Suppressor macrophage treated with lipopolysaccharide for 4 hours (primary cell): ENCODE results near the gene SRD5A3.

Experiments used
- DNase-seq: peaks from one replicate; pipeline ENCODE4 v3.0.0-alpha.2; 2020

Gene SRD5A3

GRCh38 chr4:55410431-55410830, 64.4 kb downstream of the SRD5A3 start:
- no peak for DNase-seq

GRCh38 chr4:55411621-55412020, 65.6 kb downstream of the SRD5A3 start:
- DNase-seq: no peak

GRCh38 chr4:55416176-55416575, 70.1 kb downstream of the SRD5A3 start:
- no peak for DNase-seq
